Epithelial cell of umbilical artery (primary cell): Measurements from ENCODE around the gene SNRPF. TPM values are rescaled to one million over a fixed set of nuclear protein-coding genes. Genes with fewer than 3 reads are reported as not detected.

Source experiments
- total RNA-seq: library from RNA; depleted of rRNA; stranded (reverse); fragments of >200 nt; gene quantifications from 2 replicates; pipeline ENCODE4 v1.2.3, GENCODE V29; 2014

Gene SNRPF
- total RNA-seq, result 25.0 and 37.4 TPM in 2 replicates

GRCh38 chr12:95858451-95859343, at the start of gene SNRPF:
Gene SNRPF (plus strand): TSS chr12:95858952. CDS start chr12:95859074, 122 bp downstream.

Other genes with a start within 250 kb of the SNRPF start
- 125 and 190 TPM in 2 replicates for gene NTN4, start 68.2 kb upstream of the SNRPF start, total RNA-seq
- not detected in 2 replicates for gene CCDC38, start 83.7 kb downstream of the SNRPF start, total RNA-seq
- not detected in 2 replicates for gene AMDHD1, start 84.4 kb downstream of the SNRPF start, total RNA-seq
- under 0.01 and 0.61 TPM in 2 replicates for gene HAL, start 137.4 kb downstream of the SNRPF start, total RNA-seq
- 61.1 and 91.2 TPM in 2 replicates for gene LTA4H, start 176.6 kb downstream of the SNRPF start, total RNA-seq